NCI-H1092 (cell line): ENCODE measurements around the gene HMG20A.

Experiments
- DNase-seq: peaks from one replicate; lab custom pipeline; 2025; lab: John Stamatoyannopoulos, UW

Gene HMG20A

DNA sequence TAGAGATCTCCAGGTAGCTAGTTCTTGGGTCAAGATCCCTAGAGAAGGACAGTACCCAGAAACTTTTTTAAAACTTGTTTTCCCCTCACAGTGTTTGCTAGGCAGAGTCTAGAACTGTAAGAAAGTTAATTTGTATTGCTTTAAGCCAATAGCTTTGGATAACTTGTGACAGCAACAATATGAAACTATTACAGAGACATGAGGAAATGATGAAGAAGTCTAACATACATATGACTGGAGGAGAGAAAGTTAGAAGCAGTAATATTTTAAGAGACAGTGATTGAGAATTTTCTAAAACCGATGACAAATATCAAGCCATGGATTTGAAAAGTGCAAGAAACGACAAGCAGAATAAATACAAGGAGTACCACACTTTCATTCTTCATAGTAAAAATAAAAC, 10.0 kb downstream of the HMG20A start:
- no peak for DNase-seq

DNA sequence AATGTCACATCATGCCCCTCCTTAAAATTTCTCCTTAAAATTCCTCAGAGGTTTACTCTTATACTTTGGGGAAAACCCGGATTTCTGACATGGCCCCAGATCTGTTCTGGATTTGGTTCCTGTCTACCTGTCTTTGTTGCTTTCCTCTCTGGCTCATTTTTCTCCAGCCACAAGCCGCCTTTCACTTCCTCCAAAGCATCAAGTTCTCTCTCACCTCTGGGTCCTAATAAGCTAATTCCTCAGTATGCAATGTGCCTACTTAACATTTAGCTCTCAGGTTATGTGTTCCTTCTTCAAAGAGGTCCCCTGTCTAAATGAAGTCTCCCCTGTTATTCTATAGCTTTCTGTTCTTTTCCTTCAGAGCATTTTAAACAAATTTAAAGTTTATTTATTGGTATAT, 16.1 kb downstream of the HMG20A start:
- no peak for DNase-seq

DNA sequence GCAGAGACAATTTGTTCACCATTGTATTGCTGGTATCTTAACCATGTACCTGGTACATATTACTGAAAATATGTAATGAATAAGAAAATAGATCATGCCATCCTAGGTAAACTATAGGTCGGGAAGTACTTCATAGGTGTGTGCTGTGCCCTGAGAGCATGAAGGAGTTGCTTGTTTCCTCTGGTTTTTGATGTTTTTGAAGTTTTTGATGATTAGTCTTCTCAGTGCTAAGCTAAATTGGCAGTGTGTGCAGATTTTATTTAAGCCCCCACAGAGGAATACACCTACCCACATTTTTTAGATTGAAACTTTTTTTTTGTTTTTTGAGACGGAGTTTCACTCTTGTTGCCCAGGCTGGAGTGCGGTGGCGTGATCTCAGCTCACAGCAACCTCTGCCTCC, 16.6 kb downstream of the HMG20A start:
- no peak for DNase-seq

DNA sequence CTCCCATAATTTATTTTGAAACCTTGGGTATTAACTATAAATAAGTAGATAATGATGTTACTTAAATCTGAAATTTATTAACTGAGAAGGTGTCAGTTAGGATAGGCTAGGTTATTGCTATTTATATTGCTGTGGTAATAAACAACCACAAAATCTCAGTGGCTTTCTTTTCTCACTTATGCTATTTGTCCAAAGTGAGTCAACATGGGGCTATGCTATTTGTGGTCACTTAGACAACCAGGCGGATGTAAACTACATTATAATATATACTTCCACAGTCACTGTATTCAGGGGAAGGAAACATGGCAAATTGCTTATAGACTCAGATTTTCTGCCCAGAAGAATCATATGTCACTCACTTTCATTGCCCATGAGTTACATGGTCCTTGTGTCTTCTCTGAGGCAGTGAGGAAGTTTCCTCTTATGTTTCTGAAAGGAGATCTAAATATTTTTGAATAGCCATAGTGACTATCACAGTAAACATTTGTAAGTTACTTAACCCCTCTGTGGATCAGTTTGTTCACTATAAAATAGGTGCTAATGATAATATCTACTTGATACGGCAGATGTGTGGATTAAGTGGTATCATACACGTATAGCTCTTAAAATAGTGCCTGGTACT, 19.8 kb downstream of the HMG20A start:
- DNase-seq, result no peak

DNA sequence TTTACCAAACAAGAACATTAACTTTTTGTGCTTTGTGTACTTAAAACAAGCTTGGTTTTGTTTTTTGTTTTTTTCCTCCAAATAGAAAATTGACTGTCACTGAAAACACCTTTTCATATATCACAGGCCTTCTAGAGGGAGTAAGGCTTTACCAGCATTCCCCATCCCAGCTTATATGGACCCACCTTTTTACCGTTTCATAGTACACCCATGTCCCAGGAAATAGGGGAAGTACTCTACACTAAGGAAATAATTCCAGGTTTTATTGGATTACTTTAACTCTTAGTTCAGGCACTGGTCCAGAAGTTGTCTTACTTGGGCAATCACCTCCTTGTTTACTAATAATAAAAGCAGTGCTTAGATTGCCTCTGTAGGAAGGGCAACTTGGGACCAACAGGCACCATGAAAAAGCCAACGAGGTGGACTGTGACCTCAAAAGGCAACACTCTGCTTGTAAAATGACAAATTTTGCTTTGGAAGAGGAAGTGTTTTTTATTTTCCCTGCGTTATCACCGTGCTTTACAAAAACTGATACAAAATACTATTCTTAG, 26.2 kb downstream of the HMG20A start:
- DNase-seq, result no peak

DNA sequence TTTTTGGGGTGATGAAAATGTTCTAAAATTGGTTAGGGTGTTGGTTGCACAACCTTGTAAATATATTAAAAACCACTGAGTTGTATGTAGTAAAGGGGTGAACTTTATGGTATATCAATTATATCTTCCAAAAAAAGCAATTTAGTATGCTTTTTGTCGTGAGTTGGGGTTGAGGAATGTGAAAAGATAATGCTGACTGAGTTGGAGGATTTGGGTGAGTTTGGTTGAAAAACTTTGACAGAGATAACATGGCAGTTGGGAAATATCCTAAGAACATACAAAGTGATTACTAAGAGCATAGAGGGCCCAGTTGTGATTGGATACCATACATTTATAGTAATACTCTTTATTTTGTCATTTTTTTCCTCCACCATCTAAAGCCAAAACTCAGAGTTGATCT, 33.6 kb downstream of the HMG20A start:
- no peak for DNase-seq

DNA sequence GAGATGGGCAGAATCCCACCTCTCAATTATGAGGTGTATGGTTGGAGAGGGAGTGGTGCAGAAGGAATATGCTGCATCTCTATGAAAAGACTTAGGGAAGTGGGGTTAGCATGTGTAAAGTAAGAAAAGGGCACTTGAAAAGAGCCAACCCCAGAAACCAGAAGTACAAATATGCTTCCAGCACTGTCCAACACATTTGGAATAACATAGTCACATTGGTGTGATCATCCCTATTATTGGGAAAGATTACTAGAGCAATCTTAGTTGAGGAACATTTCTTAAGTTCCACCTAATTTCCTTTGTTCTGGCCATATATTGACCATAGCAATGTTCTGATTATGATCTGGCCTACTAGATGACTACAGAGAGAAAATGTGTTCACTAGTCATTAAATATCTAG, 34.3 kb downstream of the HMG20A start:
- no peak for DNase-seq

DNA sequence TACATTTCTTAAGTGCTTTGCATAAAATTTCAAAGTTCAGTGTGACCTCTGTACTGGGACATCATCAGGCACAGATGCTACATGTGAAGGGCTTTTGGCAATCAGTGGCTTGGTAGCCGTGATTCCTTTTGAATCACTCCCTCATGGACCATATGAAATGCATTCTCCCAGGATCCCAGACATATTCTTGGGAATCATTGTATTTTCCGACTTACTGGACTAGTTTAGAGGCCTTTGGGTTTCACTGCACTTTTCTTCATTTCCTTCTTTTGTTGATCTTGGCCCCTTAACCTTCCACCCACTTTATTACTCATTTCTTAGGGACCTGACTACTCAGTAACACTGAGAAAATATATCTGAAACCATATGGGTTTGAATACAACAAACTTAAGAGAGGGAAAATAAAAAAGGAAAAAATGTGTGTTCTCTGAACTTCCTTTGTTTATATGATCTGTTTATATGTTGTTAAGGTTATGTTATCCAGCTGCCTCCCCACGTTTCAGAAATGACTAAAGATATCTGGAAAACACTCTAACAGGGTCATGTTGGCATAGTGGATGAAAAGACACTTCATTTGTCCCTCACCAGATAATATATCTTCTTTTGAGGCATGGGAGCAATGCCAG, 35.1 kb downstream of the HMG20A start:
- no peak for DNase-seq

DNA sequence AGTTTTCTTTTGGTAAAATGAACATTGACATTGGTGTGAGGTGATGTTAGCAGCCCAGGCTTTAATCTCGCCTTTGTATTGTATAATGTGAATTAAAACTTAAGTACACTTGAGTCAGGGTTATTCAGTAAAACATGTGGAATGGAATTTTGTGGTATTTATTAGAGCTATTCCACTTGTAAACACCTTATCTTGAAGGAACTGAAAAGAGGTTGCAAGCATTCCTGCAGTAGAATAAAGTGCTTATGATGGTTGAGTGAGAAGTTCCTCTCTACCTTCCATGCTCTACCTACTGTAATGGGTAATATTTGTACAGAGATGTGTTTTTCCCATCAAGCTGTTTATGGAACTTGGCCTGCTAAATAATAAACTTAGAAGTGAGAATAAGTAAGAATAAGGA, 36.1 kb downstream of the HMG20A start:
- DNase-seq, result no peak

DNA sequence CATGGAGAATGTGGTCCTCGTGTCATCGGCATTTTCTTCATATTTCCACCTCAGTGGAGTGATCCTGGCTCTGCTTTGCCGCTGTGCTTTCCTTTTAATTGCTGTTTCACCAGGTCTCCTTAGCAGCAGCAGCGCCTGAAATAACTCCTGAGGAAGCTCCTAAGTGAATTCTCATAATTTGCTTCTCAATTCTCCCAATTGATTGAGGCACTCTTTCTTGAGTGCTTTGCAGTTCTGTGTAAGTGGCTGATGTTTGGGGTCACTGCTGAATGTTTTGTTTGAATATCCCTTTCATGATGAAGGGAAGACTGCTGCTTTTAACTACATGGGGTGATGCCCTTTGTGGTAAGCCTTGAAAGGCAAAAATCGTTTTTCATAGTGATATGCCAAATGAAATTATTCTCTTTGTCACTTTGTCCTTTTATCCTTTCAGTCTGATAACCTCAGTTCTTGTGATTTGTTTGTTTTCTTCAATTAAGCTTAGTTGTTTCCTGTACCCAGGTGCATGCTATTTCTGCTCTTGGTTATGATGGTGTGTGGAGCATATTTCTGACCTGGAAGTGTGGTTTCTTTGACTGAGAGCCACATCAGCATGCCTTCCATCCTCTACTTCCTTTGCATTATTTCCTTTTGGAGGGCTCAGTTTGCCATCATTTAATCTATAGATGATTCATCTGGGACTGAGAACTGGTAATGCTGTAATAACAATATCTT, 36.7 kb downstream of the HMG20A start:
- no peak for DNase-seq

DNA sequence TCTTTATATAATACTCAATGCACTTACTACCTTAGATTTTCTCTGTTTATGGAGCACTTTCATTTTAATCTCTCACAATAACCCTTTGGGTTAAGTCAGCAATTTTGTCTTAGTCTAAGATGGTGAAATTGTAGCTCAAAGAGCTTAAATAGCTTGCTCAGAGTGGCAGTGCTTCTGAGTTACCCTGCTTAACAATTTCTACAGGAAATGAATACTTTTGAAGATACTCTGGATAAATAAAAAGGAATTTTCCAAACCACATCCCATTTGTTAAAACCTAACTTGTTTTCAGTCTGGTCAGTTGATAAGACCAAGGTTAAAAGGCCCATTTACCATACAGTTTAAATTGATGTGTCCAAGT, 37.2 kb downstream of the HMG20A start:
- no peak for DNase-seq

DNA sequence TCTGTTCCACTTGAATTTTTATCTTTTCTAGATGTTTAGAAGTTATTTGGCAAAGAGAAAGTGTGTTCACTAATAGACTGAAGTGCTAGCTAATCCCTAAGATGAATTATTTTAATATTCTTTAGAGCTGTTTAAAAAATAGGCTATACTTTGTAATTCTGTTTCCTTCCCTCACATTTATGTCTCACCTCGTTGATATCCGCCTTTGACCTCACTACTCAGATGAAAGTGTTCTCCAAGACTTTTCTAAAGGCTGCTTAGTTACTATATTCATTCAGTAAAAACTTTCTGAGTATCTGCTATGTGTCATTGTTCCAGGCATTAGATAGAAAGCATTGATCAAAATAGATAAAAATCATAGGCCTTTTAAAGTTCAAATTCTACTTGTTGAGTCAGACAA, 38.3 kb downstream of the HMG20A start:
- no peak for DNase-seq

DNA sequence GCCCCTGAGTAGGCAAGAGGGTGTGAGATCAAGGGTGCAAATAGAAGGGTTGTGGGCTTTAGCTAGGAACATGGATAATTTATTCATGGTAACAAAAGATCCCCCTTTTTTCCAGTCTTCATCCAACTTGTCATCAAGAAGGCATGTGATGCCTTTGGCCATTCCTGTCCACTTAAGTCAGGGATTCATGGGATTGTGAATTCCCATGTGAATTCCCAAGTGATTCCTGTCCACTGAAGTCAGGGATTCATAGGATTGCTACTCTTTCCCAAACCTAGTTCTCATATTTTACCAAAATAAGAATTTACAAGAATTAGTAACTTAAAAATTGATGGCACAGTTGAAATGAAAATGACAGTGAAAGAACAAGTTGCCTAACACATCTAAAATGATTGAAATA, 40.8 kb downstream of the HMG20A start:
- no peak for DNase-seq

DNA sequence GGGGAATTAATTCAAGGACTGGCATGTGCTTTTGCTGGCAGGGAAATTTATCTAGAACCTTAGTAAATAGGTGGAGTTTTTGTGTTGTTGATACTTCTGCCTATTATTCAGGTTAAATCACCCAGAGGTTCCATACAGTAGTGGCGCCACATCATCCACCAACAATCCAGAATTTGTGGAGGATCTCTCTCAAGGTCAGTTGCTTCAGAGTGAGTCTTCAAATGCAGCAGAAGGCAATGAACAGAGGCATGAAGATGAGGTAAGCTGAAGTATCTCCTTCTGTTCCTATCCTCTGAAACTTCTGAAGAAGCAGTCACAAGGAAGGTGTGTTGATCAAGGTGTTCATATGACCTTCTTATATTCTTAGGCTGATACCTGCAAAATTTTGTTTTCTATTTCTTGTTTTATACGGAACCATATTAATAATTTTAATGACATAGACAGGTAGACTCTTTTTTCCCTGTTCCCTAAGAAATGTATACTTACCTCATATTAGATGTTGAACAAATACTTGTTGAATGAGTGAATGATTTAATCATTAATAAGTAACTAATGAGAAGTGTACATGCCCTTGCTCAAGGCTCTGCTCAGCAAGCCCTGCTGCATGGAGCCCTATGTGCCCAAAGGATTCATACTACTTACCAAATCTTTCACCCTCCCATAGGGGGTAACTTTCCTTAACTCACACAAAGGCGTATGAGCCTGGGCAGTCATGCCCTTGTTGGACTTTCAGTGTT, 43.6 kb downstream of the HMG20A start:
- DNase-seq, result no peak

DNA sequence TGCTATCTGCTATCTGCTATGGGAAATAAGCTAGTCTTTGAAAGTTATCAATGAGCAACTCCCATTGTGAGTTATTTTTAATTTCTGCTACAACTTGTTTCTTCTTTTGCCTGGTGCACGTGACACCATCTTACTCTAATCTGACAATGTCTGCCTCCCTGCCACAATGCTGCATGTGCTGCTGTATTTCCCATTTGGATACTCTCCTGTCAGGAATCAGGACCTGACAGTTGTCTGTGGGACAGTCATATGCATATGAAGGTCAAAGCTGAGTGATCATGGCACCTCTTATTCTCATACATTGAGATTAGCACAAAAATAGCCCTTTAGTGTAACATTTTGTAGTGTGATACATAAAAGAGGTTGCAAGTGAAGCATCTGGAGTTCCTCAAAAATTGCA, 45.8 kb downstream of the HMG20A start:
- DNase-seq, result no peak

DNA sequence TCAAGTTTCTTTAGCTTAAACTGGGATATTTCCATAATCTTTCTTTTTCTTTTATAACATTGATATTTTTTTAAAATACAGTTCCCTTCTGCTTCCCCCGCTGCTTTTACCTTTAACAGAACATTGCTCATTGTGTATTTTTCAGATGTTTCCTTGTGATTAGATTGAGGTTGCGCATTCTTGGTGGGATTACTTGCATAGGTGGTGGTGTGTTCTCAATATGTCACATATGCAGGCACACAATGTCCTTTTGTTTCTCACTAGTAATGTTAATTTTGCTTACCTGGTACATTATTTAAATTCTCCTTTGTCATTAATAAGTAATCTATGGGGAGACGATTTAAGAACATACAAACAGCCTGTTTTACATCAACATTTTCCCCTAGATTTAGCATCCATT, 48.2 kb downstream of the HMG20A start:
- DNase-seq, result no peak

DNA sequence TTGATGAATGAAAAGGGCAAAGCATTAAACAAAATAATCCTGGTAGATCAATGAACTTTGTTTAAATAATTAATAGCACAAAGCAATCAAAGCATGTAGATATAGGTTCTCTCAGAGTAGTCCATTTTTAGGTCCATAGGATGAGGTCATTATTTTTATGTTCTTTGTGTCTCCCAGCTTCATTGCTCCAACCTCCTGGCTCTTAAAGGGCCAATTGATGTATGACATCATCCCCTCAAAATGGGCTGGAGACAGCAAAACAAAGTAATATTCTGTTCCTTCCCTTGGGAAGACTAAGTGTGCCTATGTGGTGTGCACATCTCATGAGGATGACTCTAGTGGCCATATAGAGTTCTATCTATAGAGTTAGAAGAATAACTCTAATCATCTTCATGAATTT, 49.5 kb downstream of the HMG20A start:
- no peak for DNase-seq

DNA sequence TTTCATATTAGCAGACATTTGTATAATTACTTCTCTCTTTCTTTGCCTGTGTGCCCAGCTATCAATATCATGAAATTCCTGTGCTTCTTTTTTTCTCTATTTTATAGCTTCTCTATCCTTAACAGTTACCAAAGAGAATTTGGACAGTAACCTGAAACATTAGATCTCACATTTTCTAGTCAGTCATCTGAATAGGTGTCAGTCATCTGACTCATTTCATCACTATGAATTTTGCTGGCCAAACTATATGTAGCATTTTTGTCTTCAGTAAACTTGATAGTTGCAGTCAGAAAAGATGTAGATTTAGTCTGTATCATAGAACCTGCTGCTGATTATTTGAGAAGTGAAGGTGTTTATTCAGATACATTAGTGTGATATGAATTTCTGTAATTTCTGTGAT, 52.6 kb downstream of the HMG20A start:
- no peak for DNase-seq

DNA sequence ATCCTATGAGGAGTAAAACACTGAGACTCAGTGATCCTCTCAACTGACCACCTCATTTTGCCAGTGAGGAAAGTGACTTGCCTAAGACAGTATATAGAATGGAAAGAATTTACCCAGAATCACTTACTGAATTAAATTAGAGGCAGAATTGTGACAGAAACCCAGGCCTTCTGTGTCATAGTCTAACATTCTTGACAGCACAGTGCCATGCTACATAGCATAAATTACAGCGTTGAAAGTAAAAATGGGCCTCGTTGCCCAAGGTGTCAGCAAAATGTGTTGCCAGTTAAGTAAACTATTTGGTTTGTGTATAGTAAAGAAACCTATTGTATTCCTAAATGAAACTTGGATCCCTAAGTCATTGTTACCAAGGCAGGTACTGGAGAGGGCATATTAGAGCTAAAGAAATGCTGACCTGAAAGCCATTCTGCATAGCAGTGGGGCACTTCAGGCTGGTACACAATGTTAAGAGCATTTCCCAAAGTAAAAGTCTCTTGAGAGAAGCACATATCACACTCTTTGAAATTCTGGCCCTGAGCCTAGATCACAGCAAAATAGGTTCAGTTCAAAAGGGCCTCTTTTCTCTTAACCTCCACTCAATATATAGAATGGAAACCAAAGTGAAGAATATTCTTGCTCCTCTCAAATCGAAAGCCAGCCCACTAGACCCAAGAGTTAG, 53.8 kb downstream of the HMG20A start:
- DNase-seq, result peak; percentile 44

DNA sequence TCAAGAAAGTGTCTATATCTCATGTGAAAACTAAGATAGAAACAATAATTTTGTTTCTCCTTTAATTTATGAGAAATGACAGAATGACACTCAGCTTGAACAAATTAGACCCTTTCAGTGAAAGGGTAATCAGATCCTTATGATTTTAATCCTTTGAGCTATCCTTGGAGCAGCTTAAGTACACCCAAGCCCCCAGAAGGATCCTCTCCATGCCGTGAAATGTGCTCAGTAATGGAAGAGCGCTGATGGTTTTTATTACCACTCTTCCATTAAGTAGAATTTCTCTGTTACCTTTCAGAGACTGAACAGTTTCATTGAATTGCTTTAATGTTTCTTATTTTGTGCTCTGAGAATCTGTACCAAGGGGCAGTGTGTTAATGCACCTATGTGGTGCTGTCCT, 54.3 kb downstream of the HMG20A start:
- DNase-seq, result peak; percentile 6

DNA sequence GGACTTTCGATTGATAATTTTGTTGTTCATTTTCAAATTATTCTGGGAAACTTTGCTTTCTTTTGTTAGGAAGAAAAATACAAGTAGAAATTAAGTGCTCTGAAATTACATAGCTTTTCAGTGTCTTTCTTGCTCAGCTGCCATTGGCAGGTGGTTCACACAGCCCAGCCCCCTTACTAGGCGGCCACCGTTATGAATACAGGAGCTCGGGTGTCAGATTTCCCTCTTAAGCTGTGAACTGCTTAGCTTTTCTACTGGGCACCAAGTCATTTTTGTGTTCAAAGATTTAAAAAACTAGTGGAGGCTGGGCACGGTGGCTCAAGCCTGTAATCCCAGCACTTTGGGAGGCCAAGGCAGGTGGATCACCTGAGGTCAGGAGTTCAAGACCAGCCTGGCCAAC, 55.2 kb downstream of the HMG20A start:
- DNase-seq, result peak; percentile 19

DNA sequence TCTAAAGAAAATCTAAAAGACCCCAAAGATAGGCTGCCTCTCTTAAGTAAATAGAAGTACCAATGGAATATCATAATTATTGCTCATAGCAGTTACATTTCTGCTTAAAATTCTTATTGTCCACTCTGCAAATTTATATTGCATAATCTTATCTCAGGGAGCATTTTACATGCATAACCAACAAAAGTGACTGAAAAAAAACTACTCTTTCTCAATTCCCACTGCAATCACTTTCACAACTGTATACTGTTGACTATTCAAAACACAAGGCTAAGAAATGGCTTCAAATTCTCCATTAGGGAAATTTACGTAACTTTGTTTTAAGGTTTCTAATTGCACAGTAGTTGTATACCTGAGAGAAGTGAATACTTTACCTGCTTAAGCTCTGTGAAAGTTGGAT, 56.3 kb downstream of the HMG20A start:
- DNase-seq, result no peak
